WTC11 (cell line): ENCODE data around the gene GATA2. TPM values are rescaled to one million over a fixed set of nuclear protein-coding genes. Genes with fewer than 3 reads are reported as not detected.
A peak's percentile ranks its signal among the peaks of the same experiment; 100 is the strongest.

Experiments used
- ATAC-seq: fragments of 200-7000 bp; cut with Tn5 transposase; 2 replicates; pipeline ENCODE4 v1.10.0; 2021; ENCODE audit warnings: mild to moderate bottlenecking, moderate library complexity
- CTCF ChIA-PET: fragments of 300-600 bp; sonication (Branson Sonifier 250); formaldehyde crosslinking; loops from one replicate; lab custom pipeline; 2021; ENCODE audit warnings: antibody characterized with exemption; lab: Charles Lee
- POLR2A ChIA-PET: fragments of 350-600 bp; sonication (Branson Sonifier 250); formaldehyde crosslinking; loops from one replicate; lab custom pipeline; 2021; ENCODE audit warnings: antibody characterized with exemption; lab: Charles Lee
- DNase-seq: peaks from one replicate; pipeline ENCODE4 v3.0.0; 2021; ENCODE audit warnings: low spot score
- H3K27ac Mint-ChIP-seq: 2 replicates; pipeline ENCODE4 v1.8.0; 2021; ENCODE audit warnings: mixed read lengths
- H3K27me3 Mint-ChIP-seq: 2 replicates; pipeline ENCODE4 v1.8.0; 2021; ENCODE audit warnings: low read depth, mild to moderate bottlenecking, moderate library complexity, mixed read lengths
- H3K36me3 Mint-ChIP-seq: 2 replicates; pipeline ENCODE4 v1.8.0; 2021; ENCODE audit warnings: mixed read lengths
- H3K4me1 Mint-ChIP-seq: 2 replicates; pipeline ENCODE4 v1.8.0; 2022; ENCODE audit warnings: mixed read lengths
- H3K4me3 Mint-ChIP-seq: 2 replicates; pipeline ENCODE4 v1.8.0; 2021; ENCODE audit warnings: mild to moderate bottlenecking, moderate library complexity, mixed read lengths
- H3K9me3 Mint-ChIP-seq: 2 replicates; pipeline ENCODE4 v1.8.0; 2021; ENCODE audit warnings: mixed read lengths
- AFF4 ChIP-seq: sonication (generic); formaldehyde crosslinking; IDR thresholded peaks from 2 replicates; pipeline ENCODE4 v1.8.1; 2023; ENCODE audit warnings: mild to moderate bottlenecking, missing genetic modification reagents, borderline replicate concordance
- ARID4B ChIP-seq: sonication (generic); formaldehyde crosslinking; IDR thresholded peaks from 2 replicates; pipeline ENCODE4 v1.8.0; 2023; ENCODE audit warnings: missing genetic modification reagents, mild to moderate bottlenecking, borderline replicate concordance
- ATF1 ChIP-seq: sonication (generic); formaldehyde crosslinking; IDR thresholded peaks from 2 replicates; pipeline ENCODE4 v1.8.1; 2023; ENCODE audit warnings: mild to moderate bottlenecking, moderate library complexity, missing genetic modification reagents
- CBFB ChIP-seq: sonication (generic); formaldehyde crosslinking; IDR thresholded peaks from 2 replicates; pipeline ENCODE4 v1.8.1; 2022; ENCODE audit warnings: mild to moderate bottlenecking, low read depth, missing genetic modification reagents
- E2F5 ChIP-seq: sonication (generic); formaldehyde crosslinking; IDR thresholded peaks from 2 replicates; pipeline ENCODE4 v1.8.1; 2022; ENCODE audit warnings: mild to moderate bottlenecking, moderate library complexity, missing genetic modification reagents
- FOXK1 ChIP-seq: sonication (generic); formaldehyde crosslinking; IDR thresholded peaks from 2 replicates; pipeline ENCODE4 v1.8.0; 2022; ENCODE audit warnings: mild to moderate bottlenecking, moderate library complexity, missing genetic modification reagents
- FOXP4 ChIP-seq: sonication (generic); formaldehyde crosslinking; IDR thresholded peaks from 2 replicates; pipeline ENCODE4 v1.8.0; 2022; ENCODE audit warnings: mild to moderate bottlenecking, missing genetic modification reagents
- GABPB1 ChIP-seq: sonication (generic); formaldehyde crosslinking; IDR thresholded peaks from 2 replicates; pipeline ENCODE4 v1.8.1; 2023; ENCODE audit warnings: mild to moderate bottlenecking, missing genetic modification reagents
- GRHL2 ChIP-seq: fragments of 250-450 bp; sonication (Bioruptor Pico); IDR thresholded peaks from 2 replicates; pipeline ENCODE4 v1.8.0; 2022; ENCODE audit warnings: mild to moderate bottlenecking, moderate library complexity; ENCODE audit not compliant: insufficient replicate concordance, severe bottlenecking
- MAX ChIP-seq: sonication (generic); formaldehyde crosslinking; IDR thresholded peaks from 2 replicates; pipeline ENCODE4 v1.8.0; 2022; ENCODE audit warnings: mild to moderate bottlenecking, missing genetic modification reagents
- MLX ChIP-seq: sonication (generic); formaldehyde crosslinking; IDR thresholded peaks from 2 replicates; pipeline ENCODE4 v1.8.1; 2023; ENCODE audit warnings: mild to moderate bottlenecking, missing genetic modification reagents, moderate library complexity
- TCF7 ChIP-seq: sonication (generic); formaldehyde crosslinking; IDR thresholded peaks from 2 replicates; pipeline ENCODE4 v1.8.0; 2022; ENCODE audit warnings: mild to moderate bottlenecking, low read depth, missing genetic modification reagents, moderate library complexity
- TEAD4 ChIP-seq: sonication (generic); formaldehyde crosslinking; IDR thresholded peaks from 2 replicates; pipeline ENCODE4 v1.8.0; 2022; ENCODE audit warnings: mild to moderate bottlenecking, missing genetic modification reagents
- USF1 ChIP-seq: sonication (generic); formaldehyde crosslinking; IDR thresholded peaks from 2 replicates; pipeline ENCODE4 v1.8.0; 2022; ENCODE audit warnings: mild to moderate bottlenecking, missing genetic modification reagents
- ZNF281 ChIP-seq: sonication (generic); formaldehyde crosslinking; IDR thresholded peaks from 2 replicates; pipeline ENCODE4 v1.8.0; 2023; ENCODE audit warnings: mild to moderate bottlenecking, missing genetic modification reagents
- ZNF396 ChIP-seq: fragments of 250-450 bp; sonication (Bioruptor Pico); IDR thresholded peaks from 2 replicates; pipeline ENCODE4 v1.8.0; 2021; ENCODE audit warnings: mild to moderate bottlenecking, moderate library complexity, borderline replicate concordance
- total RNA-seq: library from RNA; stranded (reverse); gene quantifications from 3 replicates; pipeline ENCODE4 v1.2.3, GENCODE V29; 2021

Gene GATA2
- total RNA-seq, 1 experiment from 2014 or later: 1.6 TPM

GRCh38 chr3:128487813-128488635, 5.0 kb downstream of the GATA2 start (continued):
- no peak for TF ChIP-seq AFF4 (CRISPR knock-in tag)
- no peak for TF ChIP-seq ZNF396 (CRISPR knock-in tag)
- no peak for TF ChIP-seq ATF1 (CRISPR knock-in tag)
- no peak for TF ChIP-seq GRHL2
- TF ChIP-seq FOXK1 (CRISPR knock-in tag): no peak
- TF ChIP-seq ARID4B (CRISPR knock-in tag): no peak
- TF ChIP-seq TCF7 (CRISPR knock-in tag): no peak
- TF ChIP-seq TEAD4 (CRISPR knock-in tag): no peak
- TF ChIP-seq MAX (CRISPR knock-in tag): peak; percentile 9; the same call in 1 of the 2 replicates
- TF ChIP-seq FOXP4 (CRISPR knock-in tag): no peak

- Mint-ChIP-seq H3K4me3 (peak overlapping the region; percentile 66), H3K27ac (no peak overlapping the region), H3K4me1 (peaks cover 62% of the 10 kb centered on the region), H3K36me3 (no peaks in the 10 kb centered on the region; the same call in 1 of the 2 replicates), H3K27me3 (peaks cover 100% of the 10 kb centered on the region), H3K9me3 (no peaks in the 10 kb centered on the region)
- TF ChIP-seq GABPB1 (CRISPR knock-in tag) (no peak), E2F5 (0 out of 2 replicates have a peak, but pooled peaks have one; percentile 42), FOXK1 (CRISPR knock-in tag) (no peak), CBFB (CRISPR knock-in tag) (no peak), MLX (CRISPR knock-in tag) (no peak), USF1 (CRISPR knock-in tag) (no peak), ZNF281 (CRISPR knock-in tag) (no peak)
- POLR2A ChIA-PET: interaction anchor here (1.1 kb wide), 1 partner anchor 55 kb away, joined by 3 read pairs; no protein-coding TSS in a partner anchor
- CTCF ChIA-PET: interaction anchor here (1.0 to 3.0 kb wide), 3 partner anchors 10 to 53 kb away, joined by 3 to 12 read pairs (median 4); no protein-coding TSS in a partner anchor
- ATAC-seq (no peak), DNase-seq (no peak)
Measured at GRCh38 chr3:128487538-128487812, 5.5 kb downstream of the GATA2 start.
